ENCODE measurements around the gene LPP. TPM values are rescaled to one million over a fixed set of nuclear protein-coding genes. Genes with fewer than 3 reads are reported as not detected.

The LPP gene
- total RNA-seq, 1 experiment from 2014 or later: 20.4 TPM

GRCh38 chr3:188192034-188192433 is 38.1 kb downstream of the LPP start:
- ATAC-seq (no peak), DNase-seq (no peak)
- Histone ChIP-seq H3K4me2 (ENCODE audit: low read length) (no peak overlapping the region), H3K79me2 (ENCODE audit: low read length) (peaks cover 37% of the 10 kb centered on the region), H3K4me1 (ENCODE audit: insufficient read depth, low read length) (peaks cover 10% of the 10 kb centered on the region), H4K20me1 (ENCODE audit: low read length) (peaks cover 17% of the 10 kb centered on the region), H3K27me3 (ENCODE audit: low read length) (no peaks in the 10 kb centered on the region), H2AFZ (ENCODE audit: low read length) (no peak overlapping the region), H3K9me3 (ENCODE audit: low read length) (no peaks in the 10 kb centered on the region), H3K27ac (ENCODE audit: low read length) (no peak overlapping the region), H3F3A (ENCODE audit: low read length, unreplicated experiment) (no peaks in the 10 kb centered on the region), H3K9me2 (replicated peaks; ENCODE audit: low read length) (no peaks in the 10 kb centered on the region), H3K36me3 (ENCODE audit: low read depth, low read length) (no peaks in the 10 kb centered on the region), H3K4me3 (ENCODE audit: low read length) (no peak overlapping the region), H3K9ac (ENCODE audit: low read length) (no peak overlapping the region)
- ChIA-PET CTCF (no interaction called here), POLR2A (ENCODE audit: unreplicated experiment) (no interaction called here)
- BruUV-seq (replicated peaks): no TSS peak
- TF ChIP-seq CTCF (conservative IDR thresholded peaks at IDR 0.05; ENCODE audit: low read depth, low read length) (no peak), EZH2 (IDR thresholded peaks at IDR 0.05; ENCODE audit: low read length, unreplicated experiment) (no peak), EZH2phosphoT487 (IDR thresholded peaks at IDR 0.05; ENCODE audit: borderline replicate concordance, low read length) (no peak)
- intact Hi-C loops (cut with micrococcal nuclease): no loop called here

GRCh38 chr3:188194332-188194731 is 40.4 kb downstream of the LPP start:
- peaks cover 5% of the 10 kb centered on the region; the same call in 1 of the 2 replicates for H3K4me1 ChIP-seq (ENCODE audit: insufficient read depth, low read length)
- H3K27ac ChIP-seq (ENCODE audit: low read length): no peak overlapping the region
- H3K27me3 ChIP-seq (ENCODE audit: low read length): no peaks in the 10 kb centered on the region
- no peak overlapping the region for H3K9ac ChIP-seq (ENCODE audit: low read length)
- no peaks in the 10 kb centered on the region for H3K9me2 ChIP-seq (replicated peaks; ENCODE audit: low read length)
- ChIA-PET POLR2A (ENCODE audit: unreplicated experiment) (no interaction called here), CTCF (no interaction called here)
- no peaks in the 10 kb centered on the region for H3K9me3 ChIP-seq (ENCODE audit: low read length)
- ATAC-seq (no peak; the same call in 1 of the 2 replicates), DNase-seq (peak; percentile 40)
- no peak for TF ChIP-seq EZH2 (IDR thresholded peaks at IDR 0.05; ENCODE audit: low read length, unreplicated experiment)
- no peak for TF ChIP-seq EZH2phosphoT487 (IDR thresholded peaks at IDR 0.05; ENCODE audit: borderline replicate concordance, low read length)
- no peak for TF ChIP-seq CTCF (conservative IDR thresholded peaks at IDR 0.05; ENCODE audit: low read depth, low read length)
- no peak overlapping the region for H3K4me2 ChIP-seq (ENCODE audit: low read length)
- no peaks in the 10 kb centered on the region for H3F3A ChIP-seq (ENCODE audit: low read length, unreplicated experiment)
- BruUV-seq (replicated peaks): no TSS peak
- peaks cover 4% of the 10 kb centered on the region; the same call in 1 of the 2 replicates for H4K20me1 ChIP-seq (ENCODE audit: low read length)
- no peak overlapping the region for H2AFZ ChIP-seq (ENCODE audit: low read length)
- intact Hi-C loops (cut with micrococcal nuclease): no loop called here
- H3K79me2 ChIP-seq (ENCODE audit: low read length): peaks cover 22% of the 10 kb centered on the region
- no peak overlapping the region for H3K4me3 ChIP-seq (ENCODE audit: low read length)
- H3K36me3 ChIP-seq (ENCODE audit: low read depth, low read length): no peaks in the 10 kb centered on the region

GRCh38 chr3:188196232-188196990 is 42.5 kb downstream of the LPP start:
- no peaks in the 10 kb centered on the region for H3K9me2 ChIP-seq (replicated peaks; ENCODE audit: low read length)
- peaks cover 5% of the 10 kb centered on the region; the same call in 1 of the 2 replicates for H3K4me1 ChIP-seq (ENCODE audit: insufficient read depth, low read length)
- no peaks in the 10 kb centered on the region for H3K9me3 ChIP-seq (ENCODE audit: low read length)
- no peak overlapping the region for H3K4me3 ChIP-seq (ENCODE audit: low read length)
- H3K36me3 ChIP-seq (ENCODE audit: low read depth, low read length): no peaks in the 10 kb centered on the region
- H3K79me2 ChIP-seq (ENCODE audit: low read length): peaks cover 22% of the 10 kb centered on the region
- ChIA-PET POLR2A (ENCODE audit: unreplicated experiment) (no interaction called here), CTCF (no interaction called here)
- intact Hi-C loops (cut with micrococcal nuclease): no loop called here
- H3K27me3 ChIP-seq (ENCODE audit: low read length): no peaks in the 10 kb centered on the region
- DNase-seq (no peak), ATAC-seq (no peak)
- H3K9ac ChIP-seq (ENCODE audit: low read length): no peak overlapping the region
- no peaks in the 10 kb centered on the region for H3F3A ChIP-seq (ENCODE audit: low read length, unreplicated experiment)
- H4K20me1 ChIP-seq (ENCODE audit: low read length): peaks cover 4% of the 10 kb centered on the region; the same call in 1 of the 2 replicates
- H3K4me2 ChIP-seq (ENCODE audit: low read length): no peak overlapping the region
- no peak overlapping the region for H2AFZ ChIP-seq (ENCODE audit: low read length)
- no TSS peak for BruUV-seq (replicated peaks)
- H3K27ac ChIP-seq (ENCODE audit: low read length): no peak overlapping the region
- no peak for TF ChIP-seq EZH2 (IDR thresholded peaks at IDR 0.05; ENCODE audit: low read length, unreplicated experiment)
- TF ChIP-seq CTCF (conservative IDR thresholded peaks at IDR 0.05; ENCODE audit: low read depth, low read length): no peak
- TF ChIP-seq EZH2phosphoT487 (IDR thresholded peaks at IDR 0.05; ENCODE audit: borderline replicate concordance, low read length): no peak

Measured in PC-3 (cell line).